WI38 (cell line): ENCODE results near the gene ESAM.

ENCODE experiments used
- H3K4me3 ChIP-seq: 2 replicates; pipeline ENCODE4 v1.5.1; 2011; ENCODE audit warnings: low read depth, mild to moderate bottlenecking, control low read depth, low read length
- CTCF ChIP-seq: IDR thresholded peaks from 2 replicates; pipeline ENCODE4 v1.5.1; 2012; ENCODE audit warnings: low read depth, mild to moderate bottlenecking, control low read depth, low read length

The ESAM gene

GRCh38 chr11:124751391-124751740 lies 10.7 kb downstream of the ESAM start:
- H3K4me3 ChIP-seq = no peak overlapping the region
- TF ChIP-seq CTCF = no peak

- no peak overlapping the region for H3K4me3 ChIP-seq
- no peak for TF ChIP-seq CTCF
These were observed 12.2 kb downstream of the ESAM start for GRCh38 chr11:124749912-124750311.

GRCh38 chr11:124748481-124749343 lies 13.4 kb downstream of the ESAM start:
- TF ChIP-seq CTCF = no peak
- no peak overlapping the region for H3K4me3 ChIP-seq

- no peak overlapping the region for H3K4me3 ChIP-seq
- no peak for TF ChIP-seq CTCF
These were observed 14.0 kb downstream of the ESAM start for GRCh38 chr11:124748100-124748418.

- no peak overlapping the region; the same call in 1 of the 2 replicates for H3K4me3 ChIP-seq
- TF ChIP-seq CTCF = no peak
These were observed 14.5 kb downstream of the ESAM start for GRCh38 chr11:124747406-124748099.

GRCh38 chr11:124746621-124747243 lies 15.4 kb downstream of the ESAM start:
- peak; percentile 55; the same call in 1 of the 2 replicates for TF ChIP-seq CTCF
- H3K4me3 ChIP-seq = peak overlapping the region; percentile 68
